Raji (cell line): ENCODE results near the gene DHRS11.
A peak's percentile ranks its signal among the peaks of the same experiment; 100 is the strongest.

Experiments
- POLR2A ChIP-seq: IDR thresholded peaks from 2 replicates; pipeline ENCODE4 v1.6.1; 2011; ENCODE audit warnings: low read depth, low read length, control low read depth; ENCODE audit not compliant: insufficient read depth

The DHRS11 gene

GRCh38 chr17:36601303-36602029 lies 9.8 kb downstream of the DHRS11 start, which contains the start of gene MRM1:
TSS of gene MRM1 (plus strand) at chr17:36601583. CDS start at chr17:36601811, 228 bp downstream.
- peak; percentile 92 for TF ChIP-seq POLR2A

- TF ChIP-seq POLR2A: no peak; the same call in 1 of the 2 replicates
Observed at GRCh38 chr17:36602030-36602748, 10.5 kb downstream of the DHRS11 start.

- 0 out of 2 replicates have a peak, but pooled peaks have one; percentile 38 for TF ChIP-seq POLR2A
Observed at GRCh38 chr17:36602924-36603384, 11.3 kb downstream of the DHRS11 start.

- TF ChIP-seq POLR2A: no peak
Observed at GRCh38 chr17:36608280-36608679, 16.6 kb downstream of the DHRS11 start.

- TF ChIP-seq POLR2A: no peak
Observed at GRCh38 chr17:36608794-36609497, 17.3 kb downstream of the DHRS11 start.

GRCh38 chr17:36609498-36609862 lies 17.8 kb downstream of the DHRS11 start:
- no peak for TF ChIP-seq POLR2A

GRCh38 chr17:36610474-36610873 lies 18.8 kb downstream of the DHRS11 start:
- TF ChIP-seq POLR2A: no peak

GRCh38 chr17:36611345-36612072 lies 19.8 kb downstream of the DHRS11 start:
- TF ChIP-seq POLR2A: no peak

- TF ChIP-seq POLR2A: no peak
Observed at GRCh38 chr17:36612323-36612722, 20.6 kb downstream of the DHRS11 start.

GRCh38 chr17:36613155-36613554 lies 21.5 kb downstream of the DHRS11 start:
- no peak for TF ChIP-seq POLR2A

- no peak for TF ChIP-seq POLR2A
Observed at GRCh38 chr17:36614081-36614480, 22.4 kb downstream of the DHRS11 start.

GRCh38 chr17:36614933-36615332 lies 23.3 kb downstream of the DHRS11 start:
- no peak for TF ChIP-seq POLR2A

GRCh38 chr17:36616061-36617029 lies 24.7 kb downstream of the DHRS11 start:
- no peak for TF ChIP-seq POLR2A

- no peak for TF ChIP-seq POLR2A
Observed at GRCh38 chr17:36617773-36618172, 26.1 kb downstream of the DHRS11 start.
